HG03196 (cell line): Measurements from ENCODE around the gene SALL3.
"Not testable (repeated sequence)": the region's sequence is repeated elsewhere in the genome, so short reads cannot be mapped to it uniquely, and the experiment has no call there.

Experiments used
- ATAC-seq: cut with Tn5 transposase; IDR thresholded peaks from one replicate; pipeline ENCODE4 v1.9.1; 2021; ENCODE audit not compliant: unreplicated experiment

Gene SALL3

GRCh38 chr18:78979730-78980278 is at the start of gene SALL3:
TSS of gene SALL3 (plus strand) at chr18:78979818. CDS start at chr18:78980275, 457 bp downstream.
- ATAC-seq, result no peak

GRCh38 chr18:78932281-78932680 is 47.3 kb upstream of the SALL3 start:
- no peak for ATAC-seq

- ATAC-seq, result no peak
Measured at GRCh38 chr18:78934003-78934402, 45.6 kb upstream of the SALL3 start.

GRCh38 chr18:78934551-78935225 is 44.9 kb upstream of the SALL3 start:
- no peak for ATAC-seq

GRCh38 chr18:78935406-78935805 is 44.2 kb upstream of the SALL3 start:
- ATAC-seq, result no peak

- ATAC-seq, result no peak
Measured at GRCh38 chr18:78936251-78937005, 43.2 kb upstream of the SALL3 start.

- ATAC-seq, result no peak
Measured at GRCh38 chr18:78937166-78937565, 42.5 kb upstream of the SALL3 start.

GRCh38 chr18:78939105-78939504 is 40.5 kb upstream of the SALL3 start:
- no peak for ATAC-seq

GRCh38 chr18:78939734-78940494 is 39.7 kb upstream of the SALL3 start:
- ATAC-seq, result no peak

- not testable (repeated sequence) for ATAC-seq
Measured at GRCh38 chr18:78942236-78942635, 37.4 kb upstream of the SALL3 start.

GRCh38 chr18:78945628-78946027 is 34.0 kb upstream of the SALL3 start:
- no peak for ATAC-seq

GRCh38 chr18:78947291-78947690 is 32.3 kb upstream of the SALL3 start:
- no peak for ATAC-seq

- ATAC-seq, result no peak
Measured at GRCh38 chr18:78948221-78948620, 31.4 kb upstream of the SALL3 start.

GRCh38 chr18:78948707-78949106 is 30.9 kb upstream of the SALL3 start:
- ATAC-seq, result no peak

GRCh38 chr18:78949216-78949615 is 30.4 kb upstream of the SALL3 start:
- no peak for ATAC-seq

GRCh38 chr18:78950386-78950785 is 29.2 kb upstream of the SALL3 start:
- no peak for ATAC-seq

GRCh38 chr18:78953566-78953965 is 26.1 kb upstream of the SALL3 start:
- no peak for ATAC-seq

- no peak for ATAC-seq
Measured at GRCh38 chr18:78955051-78955450, 24.6 kb upstream of the SALL3 start.

- ATAC-seq, result no peak
Measured at GRCh38 chr18:78957140-78957539, 22.5 kb upstream of the SALL3 start.

- ATAC-seq, result no peak
Measured at GRCh38 chr18:78960709-78961108, 18.9 kb upstream of the SALL3 start.

GRCh38 chr18:78962098-78962497 is 17.5 kb upstream of the SALL3 start:
- no peak for ATAC-seq
